HepG2 (cell line): ENCODE data around the gene NAB1. TPM values are rescaled to one million over a fixed set of nuclear protein-coding genes. Genes with fewer than 3 reads are reported as not detected.

Experiments used
- AHR ChIP-seq: IDR thresholded peaks from 2 replicates; pipeline ENCODE4 v1.6.1; 2018; ENCODE audit warnings: missing genetic modification reagents, missing compliant biosample characterization
- CBX2 ChIP-seq, 2 experiments: fragments of 200-600 bp in 1 of 2; sonication (generic); formaldehyde crosslinking in 1 of 2; IDR thresholded peaks; 2 replicates each; pipeline versions ENCODE4 v1.7.0 to v1.8.1; 2018 to 2022; ENCODE audit warnings: low read depth in 2 of 2, low read length in 1 of 2, mild to moderate bottlenecking in 1 of 2, missing genetic modification reagents in 1 of 2
- DNMT3B ChIP-seq: conservative IDR thresholded peaks from 2 replicates; pipeline ENCODE4 v1.6.1; 2016; ENCODE audit warnings: missing biosample characterization, control low read depth
- HDAC1 ChIP-seq: sonication (generic); formaldehyde crosslinking; IDR thresholded peaks from 2 replicates; pipeline ENCODE4 v1.5.1; 2020; ENCODE audit warnings: mild to moderate bottlenecking, missing genetic modification reagents
- KAT2B ChIP-seq: fragments of 150-350 bp; IDR thresholded peaks from 2 replicates; pipeline ENCODE4 v1.6.1; 2014; ENCODE audit warnings: low read depth, low read length, borderline replicate concordance
- KLF16 ChIP-seq, 2 experiments: sonication (generic) in 1 of 2; formaldehyde crosslinking in 1 of 2; IDR thresholded peaks; 2 replicates each; pipeline versions ENCODE4 v1.6.1 to v1.8.0; 2016 to 2023; ENCODE audit warnings: missing genetic modification reagents in 2 of 2, missing compliant biosample characterization in 1 of 2
- MAFG ChIP-seq: sonication (generic); formaldehyde crosslinking; IDR thresholded peaks from 2 replicates; pipeline ENCODE4 v1.5.1; 2020; ENCODE audit warnings: mild to moderate bottlenecking, missing genetic modification reagents
- NFIC ChIP-seq: IDR thresholded peaks from 2 replicates; pipeline ENCODE4 v1.6.1; 2012; ENCODE audit warnings: mild to moderate bottlenecking, low read length, inconsistent platforms
- NR2F6 ChIP-seq, 2 experiments: IDR thresholded peaks; 2 replicates each; pipeline ENCODE4 v1.6.1; 2016; ENCODE audit warnings: antibody characterized with exemption in 1 of 2, mild to moderate bottlenecking in 1 of 2
- PAWR ChIP-seq: sonication (generic); formaldehyde crosslinking; IDR thresholded peaks from 2 replicates; pipeline ENCODE4 v1.4.0; 2020; ENCODE audit warnings: missing genetic modification reagents, mild to moderate bottlenecking, borderline replicate concordance
- PHF8 ChIP-seq: sonication (generic); formaldehyde crosslinking; IDR thresholded peaks from 2 replicates; pipeline ENCODE4 v1.5.0; 2020; ENCODE audit warnings: missing genetic modification reagents
- PTBP1 ChIP-seq: fragments of 200-400 bp; formaldehyde crosslinking; IDR thresholded peaks from 2 replicates; pipeline ENCODE4 v1.6.1; 2018; ENCODE audit warnings: low read length, low read depth; ENCODE audit not compliant: poor library complexity, severe bottlenecking
- ZBTB7B ChIP-seq: sonication (generic); formaldehyde crosslinking; IDR thresholded peaks from 2 replicates; pipeline ENCODE4 v1.4.0; 2020; ENCODE audit warnings: missing genetic modification reagents
- ZNF292 ChIP-seq: sonication (generic); formaldehyde crosslinking; IDR thresholded peaks from 2 replicates; pipeline ENCODE4 v1.8.1; 2022; ENCODE audit warnings: mild to moderate bottlenecking, low read depth, missing genetic modification reagents, borderline replicate concordance
- ZNF30 ChIP-seq: sonication (generic); formaldehyde crosslinking; IDR thresholded peaks from 2 replicates; pipeline ENCODE4 v1.5.0; 2020; ENCODE audit warnings: mild to moderate bottlenecking, missing genetic modification reagents
- ZNF382 ChIP-seq: sonication (generic); formaldehyde crosslinking; IDR thresholded peaks from 2 replicates; pipeline ENCODE4 v1.5.0; 2020; ENCODE audit warnings: missing genetic modification reagents, mild to moderate bottlenecking, borderline replicate concordance
- ZNF557 ChIP-seq: sonication (generic); formaldehyde crosslinking; IDR thresholded peaks from 2 replicates; pipeline ENCODE4 v1.4.0; 2020; ENCODE audit warnings: missing genetic modification reagents
- ZNF629 ChIP-seq: sonication (generic); formaldehyde crosslinking; conservative IDR thresholded peaks from 2 replicates; pipeline ENCODE4 v1.5.0; 2020; ENCODE audit warnings: missing genetic modification reagents
- ZNF749 ChIP-seq: sonication (generic); formaldehyde crosslinking; IDR thresholded peaks from 2 replicates; pipeline ENCODE4 v1.8.0; 2022; ENCODE audit warnings: mild to moderate bottlenecking, missing genetic modification reagents, moderate library complexity, borderline replicate concordance
- ZSCAN21 ChIP-seq: sonication (generic); formaldehyde crosslinking; IDR thresholded peaks from 2 replicates; pipeline ENCODE4 v1.8.0; 2022; ENCODE audit warnings: mild to moderate bottlenecking, missing genetic modification reagents, moderate library complexity, borderline replicate concordance
- polyA plus RNA-seq, 8 experiments: library from polyadenylated mRNA; depleted of rRNA in 3 of 8; stranded (reverse) in 7 of 8; unstranded in 1 of 8; fragments of >200 nt; fragmentation: Illumina TruSeq in 4 of 8; extraction: Trizol in 4 of 8; gene quantifications; 2 replicates each; pipeline versions ENCODE4 v1.2.1 to v1.2.3, GENCODE V29; 2011 to 2016; ENCODE audit warnings: low read depth in 4 of 8, missing spikeins in 1 of 8, mixed read lengths in 1 of 8; ENCODE audit not compliant: insufficient read depth in 1 of 8
- total RNA-seq, 5 experiments: library from RNA; depleted of rRNA; stranded (reverse); fragments of >200 nt; fragmentation: Illumina TruSeq; extraction: Trizol; gene quantifications; 2 replicates each; pipeline ENCODE4 v1.2.3, GENCODE V29; 2016; ENCODE audit warnings: low read depth in 1 of 5
- TF ChIP-seq, protein P1 (sequence below): sonication (generic); formaldehyde crosslinking; IDR thresholded peaks from 2 replicates; pipeline ENCODE4 v1.4.0; 2020; ENCODE audit warnings: mild to moderate bottlenecking, missing genetic modification reagents
- TF ChIP-seq, protein P2 (sequence below): sonication (generic); formaldehyde crosslinking; IDR thresholded peaks from 2 replicates; pipeline ENCODE4 v1.4.0; 2020; ENCODE audit warnings: missing genetic modification reagents; ENCODE audit errors: not compliant biosample characterization
- TF ChIP-seq, protein P3 (sequence below): sonication (generic); formaldehyde crosslinking; IDR thresholded peaks from 2 replicates; pipeline ENCODE4 v1.4.0; 2020; ENCODE audit warnings: missing genetic modification reagents, low read depth, mild to moderate bottlenecking, borderline replicate concordance
- TF ChIP-seq, protein P4 (sequence below): sonication (generic); formaldehyde crosslinking; IDR thresholded peaks from 2 replicates; pipeline ENCODE4 v1.4.0; 2020; ENCODE audit warnings: missing genetic modification reagents
- TF ChIP-seq, protein P5 (sequence below): IDR thresholded peaks from 2 replicates; pipeline ENCODE4 v1.6.1; 2012; ENCODE audit warnings: inconsistent platforms
- TF ChIP-seq, protein P6 (sequence below): sonication (generic); formaldehyde crosslinking; IDR thresholded peaks from 2 replicates; pipeline ENCODE4 v1.4.0; 2020; ENCODE audit warnings: missing genetic modification reagents
- TF ChIP-seq, protein P7 (sequence below): sonication (generic); formaldehyde crosslinking; IDR thresholded peaks from 2 replicates; pipeline ENCODE4 v1.4.0; 2020; ENCODE audit warnings: mild to moderate bottlenecking, missing genetic modification reagents

The NAB1 gene
- total and polyA plus RNA-seq, 2 of the 13 experiments (the other 11 are each of a cell fraction or from before 2014, with no cell fraction given): 24.5 to 46.0 TPM

DNA sequence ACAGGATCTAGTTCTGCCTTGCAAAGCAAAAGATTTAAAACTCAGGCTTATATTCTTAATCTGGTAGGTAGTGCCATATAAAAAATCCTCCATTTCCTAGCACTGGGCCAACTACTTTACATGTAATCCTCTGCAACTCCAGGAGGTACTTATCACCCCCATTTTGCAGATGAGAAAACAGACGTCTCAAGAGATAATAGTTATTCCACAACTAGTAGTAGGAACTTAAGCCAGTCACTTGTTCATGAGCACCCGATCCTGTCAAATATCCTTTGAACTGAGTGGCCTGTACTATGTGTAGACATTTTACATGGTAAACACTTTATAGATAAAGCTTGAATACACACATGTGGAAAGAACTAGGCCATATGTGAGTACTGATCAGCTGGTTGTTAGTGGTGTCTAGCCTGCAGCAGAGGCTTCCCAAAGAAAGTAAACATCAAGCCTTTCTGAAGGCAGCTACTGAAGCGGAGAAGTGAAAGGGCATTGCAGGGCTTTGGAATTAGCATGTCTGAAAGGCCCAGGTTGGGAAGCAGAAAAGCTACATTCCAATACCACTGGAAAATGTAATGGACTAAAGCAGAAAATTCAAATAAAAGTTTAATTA, 48.0 kb downstream of the NAB1 start (continued):
- TF ChIP-seq, protein P1, sequence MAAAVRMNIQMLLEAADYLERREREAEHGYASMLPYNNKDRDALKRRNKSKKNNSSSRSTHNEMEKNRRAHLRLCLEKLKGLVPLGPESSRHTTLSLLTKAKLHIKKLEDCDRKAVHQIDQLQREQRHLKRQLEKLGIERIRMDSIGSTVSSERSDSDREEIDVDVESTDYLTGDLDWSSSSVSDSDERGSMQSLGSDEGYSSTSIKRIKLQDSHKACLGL (CRISPR knock-in tag): no peak
- TF ChIP-seq ZBTB7B (CRISPR knock-in tag): no peak
- no peak for TF ChIP-seq PHF8 (CRISPR knock-in tag)
- TF ChIP-seq PAWR: no peak
- TF ChIP-seq, protein P2, sequence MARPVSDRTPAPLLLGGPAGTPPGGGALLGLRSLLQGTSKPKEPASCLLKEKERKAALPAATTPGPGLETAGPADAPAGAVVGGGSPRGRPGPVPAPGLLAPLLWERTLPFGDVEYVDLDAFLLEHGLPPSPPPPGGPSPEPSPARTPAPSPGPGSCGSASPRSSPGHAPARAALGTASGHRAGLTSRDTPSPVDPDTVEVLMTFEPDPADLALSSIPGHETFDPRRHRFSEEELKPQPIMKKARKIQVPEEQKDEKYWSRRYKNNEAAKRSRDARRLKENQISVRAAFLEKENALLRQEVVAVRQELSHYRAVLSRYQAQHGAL (CRISPR knock-in tag): no peak
- TF ChIP-seq HDAC1 (CRISPR knock-in tag): peak; percentile 44; the same call in 1 of the 2 replicates
- no peak for TF ChIP-seq ZSCAN21
- TF ChIP-seq CBX2 (IDR thresholded peaks at IDR 0.05; ENCODE audit: low read depth, low read length): no peak
- no peak for TF ChIP-seq CBX2 (CRISPR knock-in tag; IDR thresholded peaks at IDR 0.05; ENCODE audit: low read depth)
- TF ChIP-seq ZNF557: no peak
- TF ChIP-seq, protein P3, sequence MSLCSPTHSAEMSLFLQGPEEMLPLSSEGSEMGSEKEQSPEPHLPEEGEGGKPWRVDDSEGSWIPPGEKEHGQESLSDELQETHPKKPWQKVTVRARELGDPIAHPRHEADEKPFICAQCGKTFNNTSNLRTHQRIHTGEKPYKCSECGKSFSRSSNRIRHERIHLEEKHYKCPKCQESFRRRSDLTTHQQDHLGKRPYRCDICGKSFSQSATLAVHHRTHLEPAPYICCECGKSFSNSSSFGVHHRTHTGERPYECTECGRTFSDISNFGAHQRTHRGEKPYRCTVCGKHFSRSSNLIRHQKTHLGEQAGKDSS (CRISPR knock-in tag): no peak
- no peak for TF ChIP-seq KAT2B
- no peak for TF ChIP-seq ZNF749 (CRISPR knock-in tag)
- TF ChIP-seq, protein P4, sequence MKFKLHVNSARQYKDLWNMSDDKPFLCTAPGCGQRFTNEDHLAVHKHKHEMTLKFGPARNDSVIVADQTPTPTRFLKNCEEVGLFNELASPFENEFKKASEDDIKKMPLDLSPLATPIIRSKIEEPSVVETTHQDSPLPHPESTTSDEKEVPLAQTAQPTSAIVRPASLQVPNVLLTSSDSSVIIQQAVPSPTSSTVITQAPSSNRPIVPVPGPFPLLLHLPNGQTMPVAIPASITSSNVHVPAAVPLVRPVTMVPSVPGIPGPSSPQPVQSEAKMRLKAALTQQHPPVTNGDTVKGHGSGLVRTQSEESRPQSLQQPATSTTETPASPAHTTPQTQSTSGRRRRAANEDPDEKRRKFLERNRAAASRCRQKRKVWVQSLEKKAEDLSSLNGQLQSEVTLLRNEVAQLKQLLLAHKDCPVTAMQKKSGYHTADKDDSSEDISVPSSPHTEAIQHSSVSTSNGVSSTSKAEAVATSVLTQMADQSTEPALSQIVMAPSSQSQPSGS: no peak
- TF ChIP-seq, protein P5, sequence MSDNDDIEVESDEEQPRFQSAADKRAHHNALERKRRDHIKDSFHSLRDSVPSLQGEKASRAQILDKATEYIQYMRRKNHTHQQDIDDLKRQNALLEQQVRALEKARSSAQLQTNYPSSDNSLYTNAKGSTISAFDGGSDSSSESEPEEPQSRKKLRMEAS: no peak
- TF ChIP-seq ZNF292 (CRISPR knock-in tag): no peak
- TF ChIP-seq PTBP1: no peak
- 0 out of 2 replicates have a peak, but pooled peaks have one; percentile 49 for TF ChIP-seq NFIC
- TF ChIP-seq KLF16 (CRISPR knock-in tag; IDR thresholded peaks at IDR 0.05): no peak
- TF ChIP-seq ZNF382 (CRISPR knock-in tag): no peak
- TF ChIP-seq MAFG: no peak
- TF ChIP-seq AHR (CRISPR knock-in tag): no peak
- TF ChIP-seq ZNF629: peak; percentile 78
- TF ChIP-seq, protein P6, sequence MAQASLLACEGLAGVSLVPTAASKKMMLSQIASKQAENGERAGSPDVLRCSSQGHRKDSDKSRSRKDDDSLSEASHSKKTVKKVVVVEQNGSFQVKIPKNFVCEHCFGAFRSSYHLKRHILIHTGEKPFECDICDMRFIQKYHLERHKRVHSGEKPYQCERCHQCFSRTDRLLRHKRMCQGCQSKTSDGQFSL (CRISPR knock-in tag): no peak
- TF ChIP-seq NR2F6 (IDR thresholded peaks at IDR 0.05): no peak
- no peak for TF ChIP-seq NR2F6 (CRISPR knock-in tag; IDR thresholded peaks at IDR 0.05)
- no peak for TF ChIP-seq ZNF30
- no peak for TF ChIP-seq DNMT3B
- TF ChIP-seq, protein P7, sequence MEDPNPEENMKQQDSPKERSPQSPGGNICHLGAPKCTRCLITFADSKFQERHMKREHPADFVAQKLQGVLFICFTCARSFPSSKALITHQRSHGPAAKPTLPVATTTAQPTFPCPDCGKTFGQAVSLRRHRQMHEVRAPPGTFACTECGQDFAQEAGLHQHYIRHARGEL (CRISPR knock-in tag): no peak
